Parathyroid adenoma (tissue), 2 donors: ENCODE measurements around the gene SLX9.

Experiments used
- H2AFZ ChIP-seq: fragments of 300-600 bp; sonication (generic); one replicate; pipeline ENCODE4 v1.7.0; 2017; ENCODE audit warnings: antibody characterized with exemption, mild to moderate bottlenecking
- H3K27ac ChIP-seq: fragments of 300-600 bp; sonication (generic); one replicate; pipeline ENCODE4 v1.7.0; 2017
- H3K27me3 ChIP-seq: fragments of 300-600 bp; sonication (generic); one replicate; pipeline ENCODE4 v1.7.0; 2017; ENCODE audit warnings: low read length; ENCODE audit not compliant: control insufficient read depth, insufficient read depth
- H3K36me3 ChIP-seq: fragments of 300-600 bp; sonication (generic); one replicate; pipeline ENCODE4 v1.7.0; 2017; ENCODE audit warnings: low read length; ENCODE audit not compliant: control insufficient read depth, insufficient read depth
- H3K4me1 ChIP-seq: fragments of 300-600 bp; sonication (generic); one replicate; pipeline ENCODE4 v1.7.0; 2017; ENCODE audit warnings: control low read depth
- H3K4me2 ChIP-seq: fragments of 300-600 bp; sonication (generic); one replicate; pipeline ENCODE4 v1.7.0; 2017; ENCODE audit warnings: low read length
- H3K4me3 ChIP-seq: fragments of 300-600 bp; sonication (generic); one replicate; pipeline ENCODE4 v1.7.0; 2017; ENCODE audit warnings: low read depth, low read length
- H3K79me2 ChIP-seq: fragments of 300-600 bp; sonication (generic); one replicate; pipeline ENCODE4 v1.7.0; 2017; ENCODE audit warnings: control low read depth
- H3K9ac ChIP-seq: fragments of 300-600 bp; sonication (generic); one replicate; pipeline ENCODE4 v1.7.0; 2017; ENCODE audit warnings: mild to moderate bottlenecking
- H3K9me3 ChIP-seq: fragments of 300-600 bp; sonication (generic); one replicate; pipeline ENCODE4 v1.7.0; 2017; ENCODE audit warnings: low read length; ENCODE audit not compliant: control insufficient read depth
- CTCF ChIP-seq: fragments of 300-600 bp; sonication (generic); IDR thresholded peaks from one replicate; pipeline ENCODE4 v1.7.0; 2017; ENCODE audit warnings: antibody characterized with exemption, mild to moderate bottlenecking
- donor health status: primary hyperparathyroidism.

Gene SLX9

GRCh38 chr21:44972301-44972814 is 32.5 kb downstream of the SLX9 start:
- Histone ChIP-seq H3K27ac (no peak overlapping the region), H3K9me3 (no peaks in the 10 kb centered on the region), H3K27me3 (no peaks in the 10 kb centered on the region), H3K36me3 (no peaks in the 10 kb centered on the region), H3K4me1 (no peaks in the 10 kb centered on the region), H2AFZ (no peak overlapping the region), H3K79me2 (peaks cover 1% of the 10 kb centered on the region), H3K4me3 (no peak overlapping the region), H3K4me2 (no peak overlapping the region), H3K9ac (no peak overlapping the region)
- no peak for TF ChIP-seq CTCF

GRCh38 chr21:44972821-44973220 is 33.0 kb downstream of the SLX9 start:
- no peak for TF ChIP-seq CTCF
- H3K27ac ChIP-seq = no peak overlapping the region
- H3K4me1 ChIP-seq = no peaks in the 10 kb centered on the region

GRCh38 chr21:44973598-44973997 is 33.8 kb downstream of the SLX9 start:
- H3K27me3 ChIP-seq = no peaks in the 10 kb centered on the region

More at GRCh38 chr21:44972821-44973220, 33.0 kb downstream of the SLX9 start:
- H3K9ac ChIP-seq = no peak overlapping the region
- no peaks in the 10 kb centered on the region for H3K9me3 ChIP-seq
- H3K27me3 ChIP-seq = no peaks in the 10 kb centered on the region
- no peak overlapping the region for H3K4me2 ChIP-seq
- no peak overlapping the region for H2AFZ ChIP-seq
- H3K79me2 ChIP-seq = no peaks in the 10 kb centered on the region
- H3K36me3 ChIP-seq = no peaks in the 10 kb centered on the region
- H3K4me3 ChIP-seq = no peak overlapping the region

GRCh38 chr21:44974676-44975075 is 34.8 kb downstream of the SLX9 start:
- H3K9me3 ChIP-seq = no peaks in the 10 kb centered on the region
- no peak overlapping the region for H3K27ac ChIP-seq
- H3K79me2 ChIP-seq = no peaks in the 10 kb centered on the region
- H3K9ac ChIP-seq = no peak overlapping the region
- TF ChIP-seq CTCF = no peak
- H3K4me1 ChIP-seq = no peaks in the 10 kb centered on the region
- no peak overlapping the region for H2AFZ ChIP-seq
- no peaks in the 10 kb centered on the region for H3K36me3 ChIP-seq
- H3K4me2 ChIP-seq = no peak overlapping the region
- H3K27me3 ChIP-seq = no peaks in the 10 kb centered on the region
- no peak overlapping the region for H3K4me3 ChIP-seq

More at GRCh38 chr21:44973598-44973997, 33.8 kb downstream of the SLX9 start:
- Histone ChIP-seq H3K4me1 (no peaks in the 10 kb centered on the region), H3K9me3 (no peaks in the 10 kb centered on the region), H3K79me2 (no peaks in the 10 kb centered on the region), H3K36me3 (no peaks in the 10 kb centered on the region), H2AFZ (no peak overlapping the region), H3K27ac (no peak overlapping the region), H3K4me3 (no peak overlapping the region), H3K9ac (no peak overlapping the region), H3K4me2 (no peak overlapping the region)
- no peak for TF ChIP-seq CTCF
